Hematopoietic multipotent progenitor cell treated with erythropoietin and hydrocortisone succinate and interleukin-3 and kit ligand, for 6 days (in vitro differentiated cells): ENCODE data around the gene MRGPRF.

ENCODE experiments used
- DNase-seq: peaks from one replicate; pipeline ENCODE4 v3.0.0-alpha.2; 2015

The MRGPRF gene, protein sequence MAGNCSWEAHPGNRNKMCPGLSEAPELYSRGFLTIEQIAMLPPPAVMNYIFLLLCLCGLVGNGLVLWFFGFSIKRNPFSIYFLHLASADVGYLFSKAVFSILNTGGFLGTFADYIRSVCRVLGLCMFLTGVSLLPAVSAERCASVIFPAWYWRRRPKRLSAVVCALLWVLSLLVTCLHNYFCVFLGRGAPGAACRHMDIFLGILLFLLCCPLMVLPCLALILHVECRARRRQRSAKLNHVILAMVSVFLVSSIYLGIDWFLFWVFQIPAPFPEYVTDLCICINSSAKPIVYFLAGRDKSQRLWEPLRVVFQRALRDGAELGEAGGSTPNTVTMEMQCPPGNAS

GRCh38 chr11:69013009-69013951 lies at the start of gene MRGPRF:
Gene MRGPRF (minus strand): TSS chr11:69013246. CDS start chr11:69009901, 3,345 bp downstream.
- DNase-seq: peak; percentile 35

DNA sequence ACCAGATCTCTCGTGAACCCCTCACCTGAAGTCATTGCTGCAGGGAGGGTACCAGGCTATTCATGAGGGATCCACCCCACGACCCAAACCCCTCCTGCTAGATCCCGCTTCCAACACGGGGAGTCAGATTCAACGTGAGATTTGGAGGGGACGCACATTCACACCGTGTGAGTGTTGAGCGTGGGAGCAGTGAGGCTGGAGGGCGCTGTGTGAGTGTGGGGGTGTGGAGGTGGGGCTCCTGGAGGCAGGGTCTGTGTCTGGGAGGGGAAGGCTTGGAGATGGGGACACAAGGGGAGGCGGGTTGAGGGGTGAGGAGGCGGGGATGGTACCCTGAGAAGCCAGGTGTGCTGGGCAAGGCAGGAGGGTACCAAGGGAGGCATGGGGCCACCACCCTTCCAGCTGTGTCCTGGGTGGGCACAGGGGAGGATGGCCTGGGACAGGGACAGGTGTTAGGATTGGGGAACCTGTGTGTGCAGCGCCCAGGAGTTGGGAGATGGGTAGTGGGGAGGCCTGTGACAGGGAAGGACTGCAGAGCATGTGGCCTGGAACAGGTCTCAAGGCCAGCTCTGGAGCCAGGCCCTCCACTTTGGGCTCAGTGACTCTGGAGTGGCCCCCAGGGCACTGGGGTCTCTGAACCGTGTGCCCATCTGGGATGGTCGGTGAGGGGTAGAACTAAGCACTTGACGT lies 49.3 kb upstream of the MRGPRF start:
- no peak for DNase-seq

DNA sequence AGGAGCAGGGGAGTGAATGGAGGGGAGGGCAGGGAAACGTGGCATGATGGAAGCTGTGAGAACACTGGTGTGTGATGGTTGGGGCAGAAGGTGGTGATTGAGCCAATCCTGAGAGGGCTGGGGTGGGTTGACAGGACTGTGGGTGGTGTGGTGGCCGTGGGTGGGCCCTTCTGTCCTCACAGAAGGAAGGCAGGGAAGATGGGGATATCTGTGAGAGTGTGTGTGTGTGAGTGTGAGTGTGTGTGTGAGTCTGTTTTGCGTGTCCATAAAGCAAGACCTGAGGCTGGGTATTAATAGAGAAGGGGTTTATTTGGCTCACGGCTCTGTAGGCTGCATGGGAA lies 48.6 kb upstream of the MRGPRF start:
- DNase-seq: no peak

DNA sequence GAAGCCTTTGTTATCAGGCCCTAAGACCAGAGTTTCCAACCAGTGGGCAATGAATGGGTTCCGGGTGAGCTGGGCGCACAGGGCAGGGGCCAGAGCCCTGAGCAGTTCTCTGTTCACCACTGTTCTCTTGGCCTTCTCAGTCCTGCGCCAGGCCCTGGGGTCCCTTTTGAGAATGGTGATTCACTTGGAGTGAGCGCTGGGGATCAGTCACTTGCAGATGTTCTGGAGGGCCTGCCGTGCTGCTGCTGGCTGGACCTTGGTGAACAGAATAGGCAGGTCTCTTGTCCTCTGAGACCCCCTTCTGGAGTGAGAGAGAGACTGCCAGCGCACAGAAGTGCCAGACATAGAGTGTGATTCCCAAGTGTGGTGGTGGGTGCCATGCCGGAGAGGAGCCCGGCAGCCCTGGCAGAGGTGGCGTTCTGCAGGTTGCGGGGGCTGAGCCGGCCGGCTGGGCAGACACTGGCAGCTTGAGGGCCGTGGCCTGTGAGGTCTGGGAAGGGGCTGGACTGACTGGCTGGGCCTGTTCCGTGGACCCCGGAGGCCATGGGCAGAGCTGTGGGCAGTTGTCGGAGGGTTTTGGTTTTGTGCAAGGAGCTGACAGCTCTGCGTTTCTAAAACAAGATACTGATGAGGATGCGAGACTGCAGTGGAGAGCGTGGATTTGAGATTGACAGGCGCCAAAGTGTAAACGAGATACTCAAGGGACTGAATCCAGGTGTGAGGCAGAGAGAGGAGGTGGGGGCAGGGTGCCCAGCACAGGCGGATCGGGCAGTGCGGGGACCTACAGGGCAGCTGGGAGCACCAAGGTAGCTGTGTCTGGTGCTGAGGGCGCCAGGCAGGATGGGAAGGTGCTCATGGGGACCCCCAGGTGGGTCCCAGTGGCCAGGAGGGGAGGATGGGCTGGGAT lies 48.0 kb upstream of the MRGPRF start:
- DNase-seq: no peak

- no peak for DNase-seq
Observed at GRCh38 chr11:69059985-69060384, 46.9 kb upstream of the MRGPRF start.

DNA sequence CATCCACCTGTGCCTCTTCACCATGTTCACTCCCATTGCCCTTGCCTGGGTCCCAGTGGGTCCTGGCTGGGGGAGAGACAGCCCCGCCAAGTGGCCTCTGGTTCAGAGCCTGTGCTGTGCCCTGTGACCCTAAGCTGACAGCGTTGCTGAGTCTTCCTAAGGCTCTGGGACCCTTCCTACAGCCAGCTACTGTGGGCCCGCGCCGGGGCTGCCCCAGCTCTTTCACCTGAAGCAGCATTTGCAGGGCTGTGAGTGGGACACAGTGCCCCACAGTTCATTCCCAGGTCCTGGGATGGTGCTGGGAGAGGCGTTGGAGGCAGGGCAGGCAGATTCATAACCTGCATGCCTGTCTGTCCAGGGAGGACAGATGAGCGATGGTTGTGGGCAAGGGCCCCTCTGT lies 46.4 kb upstream of the MRGPRF start:
- DNase-seq: no peak

DNA sequence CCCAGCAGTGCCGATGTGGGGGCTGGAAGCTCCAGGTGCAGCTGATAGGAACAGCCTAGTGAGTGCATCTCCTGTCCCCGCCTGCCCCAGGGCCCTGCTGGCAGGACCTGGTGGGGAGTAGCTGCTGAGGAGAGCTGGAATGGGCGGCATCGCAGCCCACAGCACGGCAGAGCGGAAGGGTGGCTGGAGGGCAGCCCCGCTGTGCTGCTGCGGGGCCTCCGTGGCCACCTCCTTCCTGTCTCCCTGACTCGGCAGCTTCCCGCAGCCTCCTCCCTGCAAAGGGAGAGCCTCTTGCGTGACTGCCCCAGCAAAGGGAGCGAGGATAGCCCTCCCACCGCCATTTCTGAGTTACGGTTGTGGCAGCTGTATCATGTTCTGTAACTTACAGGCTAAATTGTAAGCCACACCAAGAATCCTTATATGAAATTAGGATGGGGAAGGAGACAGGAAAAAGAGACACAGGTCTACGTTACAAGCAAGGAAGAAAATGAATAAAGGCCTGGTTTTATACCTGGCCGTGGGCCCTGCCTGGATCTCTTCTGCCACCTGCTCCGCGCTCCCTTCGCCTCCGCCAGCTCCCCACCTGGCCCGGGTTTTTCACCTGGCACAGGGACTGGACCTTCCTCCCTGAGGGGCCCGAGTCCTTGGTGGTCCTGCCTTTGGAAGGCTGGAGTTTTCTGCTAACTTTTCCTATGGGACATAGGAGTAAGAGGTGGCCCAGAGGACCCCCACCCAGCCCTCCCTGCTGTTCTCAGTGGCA lies 45.6 kb upstream of the MRGPRF start:
- DNase-seq: no peak

GRCh38 chr11:69057801-69058200 lies 44.8 kb upstream of the MRGPRF start:
- DNase-seq: no peak

DNA sequence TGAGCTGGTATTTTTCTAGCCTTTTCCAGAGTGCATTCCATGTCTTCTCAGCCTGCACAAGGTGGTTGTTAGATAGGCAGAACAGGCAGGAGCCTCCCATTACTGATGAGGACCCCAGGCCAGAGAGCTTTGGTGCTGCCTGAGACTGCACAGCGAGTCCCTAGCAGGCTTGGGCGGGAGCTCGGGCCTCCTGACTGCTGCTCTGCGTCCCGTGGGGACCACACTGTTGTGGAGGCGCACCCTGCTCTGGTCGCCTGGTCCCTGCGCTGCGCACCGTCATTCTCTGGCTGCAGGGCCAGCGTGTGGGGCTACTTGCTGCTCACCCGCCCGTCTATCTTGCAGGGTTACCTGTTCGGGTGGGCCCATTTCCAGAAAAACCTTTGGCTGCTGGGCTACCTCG lies 44.2 kb upstream of the MRGPRF start:
- DNase-seq: no peak

DNA sequence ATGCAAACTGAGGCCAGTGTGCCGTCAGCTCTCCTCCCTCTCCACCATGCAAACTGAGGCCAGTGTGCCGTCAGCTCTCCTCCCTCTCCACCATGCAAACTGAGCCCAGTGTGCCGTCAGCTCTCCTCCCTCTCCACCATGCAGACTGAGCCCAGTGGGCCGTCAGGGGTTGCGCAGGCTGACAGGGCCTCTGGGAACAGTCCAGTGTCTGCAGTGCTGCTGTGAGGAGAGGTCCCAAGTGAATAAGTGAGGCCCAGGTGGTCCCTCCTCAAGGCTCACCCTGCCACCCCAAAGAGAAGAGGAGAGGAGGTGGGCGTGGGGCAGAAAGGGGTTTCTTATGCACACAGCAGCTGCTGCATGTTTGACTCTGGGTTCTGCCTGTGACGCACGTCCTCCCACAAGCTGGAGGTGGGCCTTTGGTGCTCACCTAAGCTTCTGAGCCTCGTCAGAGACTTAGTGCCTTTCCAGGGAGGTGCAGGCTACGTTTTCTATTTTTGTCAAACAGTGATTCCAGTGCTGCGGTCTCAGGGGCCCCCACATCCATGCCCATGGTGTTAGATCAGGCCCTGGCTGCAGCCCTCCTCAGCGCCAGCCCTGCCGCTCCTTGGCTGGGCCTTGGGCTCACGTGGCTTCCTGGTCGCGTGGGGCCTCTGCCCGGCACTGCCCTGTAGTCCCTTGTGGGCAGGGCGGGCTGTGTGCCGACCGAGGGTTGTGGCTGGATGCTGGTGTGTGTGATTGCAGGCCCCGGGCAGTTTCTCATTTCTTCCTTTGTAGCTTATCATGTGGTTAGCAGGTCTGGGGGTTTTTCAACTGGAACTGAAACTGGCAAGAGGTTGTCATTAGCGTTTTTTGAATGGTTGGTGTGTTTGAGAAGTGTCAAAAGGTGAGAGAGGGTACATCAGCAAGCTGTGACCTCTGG lies 42.8 kb upstream of the MRGPRF start:
- DNase-seq: peak; percentile 91

- DNase-seq: no peak
Observed at GRCh38 chr11:69055212-69055586, 42.2 kb upstream of the MRGPRF start.

DNA sequence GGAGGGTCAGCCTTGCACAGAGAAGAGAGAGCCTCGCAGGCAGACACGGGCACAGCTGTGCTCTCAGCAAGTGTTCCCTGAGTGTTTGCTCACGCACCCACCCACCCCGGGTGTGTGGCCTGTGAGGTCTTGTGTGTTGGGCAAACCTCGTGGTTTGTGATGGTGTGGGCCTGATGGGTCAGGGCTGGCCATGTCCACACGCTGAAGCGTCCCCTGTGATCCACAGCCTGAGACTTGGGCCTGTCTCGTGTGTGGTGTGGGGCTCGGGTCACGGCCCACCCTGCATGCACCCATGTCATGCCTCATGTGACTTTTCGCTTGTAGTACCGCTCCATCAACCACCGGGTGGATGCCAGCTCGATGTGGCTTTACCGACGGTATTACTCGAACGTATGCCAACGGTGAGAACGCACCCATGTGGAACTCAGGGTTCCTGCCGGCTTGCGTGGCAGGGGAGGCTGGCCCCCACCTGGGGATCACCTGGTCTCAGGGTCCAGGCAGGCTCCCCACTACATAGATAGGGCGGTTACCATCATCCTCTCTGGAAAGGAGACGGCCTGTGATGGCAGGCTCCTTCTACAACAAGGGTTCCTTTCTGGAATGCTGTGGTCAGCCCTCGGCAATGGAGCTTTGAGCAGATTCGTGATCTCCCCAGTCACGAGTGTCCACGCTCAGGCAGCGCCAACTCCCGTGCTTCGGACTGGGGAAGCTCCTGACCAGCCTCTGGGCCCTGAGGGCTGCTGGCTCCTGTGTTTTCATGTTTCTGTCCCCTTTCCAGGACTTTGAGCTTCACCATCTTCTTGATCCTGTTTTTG lies 41.6 kb upstream of the MRGPRF start:
- no peak for DNase-seq

DNA sequence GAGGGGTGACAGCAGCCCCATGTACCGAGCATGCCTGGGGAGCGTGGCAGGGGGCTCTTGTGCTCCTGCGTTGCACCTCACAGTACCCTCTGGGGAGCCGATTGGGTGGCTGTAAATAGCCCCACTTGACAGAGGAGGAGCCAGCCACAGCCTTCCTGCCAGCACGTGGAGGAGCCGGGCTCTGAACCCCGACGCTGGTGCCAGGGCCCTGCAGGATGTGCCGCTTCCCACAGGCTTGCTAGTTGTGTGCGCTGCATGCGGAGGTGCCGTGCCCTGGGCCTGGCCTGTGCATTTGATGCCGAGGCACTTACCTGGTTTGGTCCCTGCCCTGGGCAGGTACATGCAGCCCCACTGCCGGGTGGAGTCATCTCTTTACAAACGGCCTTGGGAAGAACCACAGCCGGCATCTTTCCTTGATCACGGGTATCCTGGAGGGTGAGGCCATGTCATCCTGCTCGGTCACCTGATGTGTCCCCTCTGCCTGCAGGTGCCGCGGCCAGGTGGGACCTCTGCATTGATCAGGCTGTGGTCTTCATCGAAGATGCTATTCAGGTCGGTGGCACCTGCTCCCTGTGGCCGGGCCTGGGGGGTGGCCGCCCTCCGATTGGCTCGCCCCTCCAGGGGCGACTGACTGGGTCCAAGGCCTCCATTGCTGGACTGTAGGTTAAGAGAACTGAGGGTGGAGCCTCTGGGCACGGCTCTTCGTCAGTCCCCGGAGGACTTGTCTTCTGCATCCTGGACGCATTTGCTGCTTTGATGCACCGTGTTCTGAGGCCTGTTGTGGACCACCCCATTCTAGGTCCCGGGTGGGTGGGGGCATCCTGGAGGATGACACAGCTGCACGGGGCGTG lies 40.7 kb upstream of the MRGPRF start:
- no peak for DNase-seq

DNA sequence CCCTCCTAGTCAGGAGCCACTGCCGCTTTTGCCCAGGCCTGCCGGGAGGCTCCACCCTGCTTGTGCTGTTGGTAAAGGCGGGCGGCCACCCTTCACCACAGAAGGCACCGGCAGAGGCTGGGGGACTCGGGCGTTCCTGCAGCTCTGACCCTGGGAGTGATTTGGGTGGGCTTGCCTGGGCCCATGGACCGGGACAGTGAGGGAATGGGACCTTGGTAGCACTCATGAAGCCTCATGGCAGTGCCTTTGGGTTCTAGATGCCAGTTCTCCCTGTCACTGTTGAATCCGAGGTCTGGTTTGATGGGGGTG lies 40.1 kb upstream of the MRGPRF start:
- no peak for DNase-seq

DNA sequence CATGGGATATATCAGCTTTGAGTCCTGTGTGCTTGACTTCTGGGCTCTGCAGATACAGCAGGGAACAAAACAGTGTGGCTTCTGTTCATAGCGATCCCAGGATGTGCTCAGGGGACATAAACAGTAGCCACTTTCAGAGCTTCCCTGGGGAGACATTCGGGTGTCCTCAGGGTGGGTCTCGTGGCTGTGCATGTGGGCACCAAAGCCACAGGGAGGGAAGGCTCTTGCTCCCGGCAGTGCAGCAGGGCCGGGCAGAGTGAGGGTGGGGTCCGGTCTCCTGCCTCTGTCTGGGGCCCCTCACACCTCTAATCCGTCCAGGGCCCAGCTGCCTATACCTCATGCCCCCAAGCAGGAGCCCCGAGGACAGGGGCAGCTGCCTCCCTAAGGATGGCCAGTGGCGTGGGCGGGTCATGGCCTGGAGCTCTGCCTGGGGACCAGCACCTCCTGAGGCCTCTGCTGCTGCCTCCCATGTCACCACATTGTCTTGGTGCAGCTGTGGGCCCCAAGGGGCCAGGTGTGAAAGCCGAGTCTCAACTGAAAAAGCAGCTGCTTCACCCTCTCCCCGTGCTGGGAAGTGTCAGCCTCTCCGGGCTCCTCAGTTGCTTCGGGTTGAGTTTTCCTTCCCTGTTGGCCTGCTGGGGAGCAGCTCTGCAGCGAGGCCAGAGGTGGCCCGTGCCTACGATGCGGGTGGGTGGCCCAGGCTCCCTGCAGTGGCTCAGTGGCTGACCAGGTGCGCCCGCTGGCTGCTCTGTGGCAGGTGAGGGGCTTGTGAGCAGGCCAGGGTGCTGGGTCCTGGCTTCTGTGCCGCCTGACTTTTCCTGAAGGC lies 39.5 kb upstream of the MRGPRF start:
- no peak for DNase-seq

GRCh38 chr11:69051381-69052342 lies 38.6 kb upstream of the MRGPRF start:
- DNase-seq: no peak
